LoVo (cell line): ENCODE data around the gene MPRIP.
"Not testable (repeated sequence)": the region's sequence is repeated elsewhere in the genome, so short reads cannot be mapped to it uniquely, and the experiment has no call there.

Source experiments
- DNase-seq: peaks from one replicate; pipeline ENCODE4 v3.0.0-alpha.2; 2016; ENCODE audit warnings: low spot score

Gene MPRIP

GRCh38 chr17:17146786-17147406 lies 104.6 kb downstream of the MPRIP start:
- no peak for DNase-seq

GRCh38 chr17:17147821-17148220 lies 105.6 kb downstream of the MPRIP start:
- no peak for DNase-seq

GRCh38 chr17:17149520-17150447 lies 107.5 kb downstream of the MPRIP start:
- DNase-seq, result no peak

GRCh38 chr17:17150448-17150800 lies 108.2 kb downstream of the MPRIP start:
- DNase-seq, result no peak

- no peak for DNase-seq
Observed at GRCh38 chr17:17151055-17151454, 108.8 kb downstream of the MPRIP start.

GRCh38 chr17:17151541-17151940 lies 109.3 kb downstream of the MPRIP start:
- DNase-seq, result no peak

GRCh38 chr17:17151962-17152361 lies 109.7 kb downstream of the MPRIP start:
- DNase-seq, result no peak

GRCh38 chr17:17152385-17152784 lies 110.1 kb downstream of the MPRIP start:
- DNase-seq, result no peak

- no peak for DNase-seq
Observed at GRCh38 chr17:17153071-17153470, 110.8 kb downstream of the MPRIP start.

- no peak for DNase-seq
Observed at GRCh38 chr17:17153709-17154108, 111.5 kb downstream of the MPRIP start.

GRCh38 chr17:17154556-17154955 lies 112.3 kb downstream of the MPRIP start:
- DNase-seq, result no peak

- DNase-seq, result no peak
Observed at GRCh38 chr17:17154981-17155380, 112.7 kb downstream of the MPRIP start.

- no peak for DNase-seq
Observed at GRCh38 chr17:17155568-17155967, 113.3 kb downstream of the MPRIP start.

GRCh38 chr17:17156107-17156506 lies 113.8 kb downstream of the MPRIP start:
- no peak for DNase-seq

- no peak for DNase-seq
Observed at GRCh38 chr17:17156511-17156910, 114.3 kb downstream of the MPRIP start.

- no peak for DNase-seq
Observed at GRCh38 chr17:17157041-17157440, 114.8 kb downstream of the MPRIP start.

- not testable (repeated sequence) for DNase-seq
Observed at GRCh38 chr17:17158506-17158905, 116.2 kb downstream of the MPRIP start.

GRCh38 chr17:17159571-17159970 lies 117.3 kb downstream of the MPRIP start:
- DNase-seq, result no peak

- DNase-seq, result no peak
Observed at GRCh38 chr17:17161121-17161520, 118.9 kb downstream of the MPRIP start.

GRCh38 chr17:17161759-17162158 lies 119.5 kb downstream of the MPRIP start:
- no peak for DNase-seq

GRCh38 chr17:17164156-17164555 lies 121.9 kb downstream of the MPRIP start:
- DNase-seq, result no peak

- no peak for DNase-seq
Observed at GRCh38 chr17:17164676-17165075, 122.4 kb downstream of the MPRIP start.

GRCh38 chr17:17165666-17166308 lies 123.5 kb downstream of the MPRIP start:
- DNase-seq, result no peak
